Effector memory CD4-positive, alpha-beta T cell (primary cell): Measurements from ENCODE around the gene MBP.

Experiments used
- DNase-seq, 3 donors: peaks; one replicate each; pipeline ENCODE4 v3.0.0-alpha.2; 2020
- H3K27ac ChIP-seq: 2 replicates; pipeline ENCODE4 v1.7.0; 2013; ENCODE audit warnings: mild to moderate bottlenecking, low read length, moderate library complexity; ENCODE audit not compliant: insufficient read depth, poor library complexity, severe bottlenecking
- H3K27me3 ChIP-seq: replicated peaks from 2 replicates; pipeline ENCODE4 v1.7.0; 2013; ENCODE audit warnings: mild to moderate bottlenecking, low read length; ENCODE audit not compliant: insufficient read depth, control insufficient read depth, poor library complexity, severe bottlenecking
- H3K36me3 ChIP-seq: 2 replicates; pipeline ENCODE4 v1.7.0; 2013; ENCODE audit warnings: mild to moderate bottlenecking, low read length, moderate library complexity; ENCODE audit not compliant: control insufficient read depth, insufficient read depth
- H3K4me1 ChIP-seq: 2 replicates; pipeline ENCODE4 v1.7.0; 2013; ENCODE audit warnings: low read length, mild to moderate bottlenecking; ENCODE audit not compliant: control insufficient read depth, insufficient read depth, poor library complexity, severe bottlenecking
- H3K4me3 ChIP-seq: 2 replicates; pipeline ENCODE4 v1.7.0; 2013; ENCODE audit warnings: low read length, low read depth, mild to moderate bottlenecking; ENCODE audit not compliant: insufficient read depth, poor library complexity, severe bottlenecking
- H3K9me3 ChIP-seq: 2 replicates; pipeline ENCODE4 v1.7.0; 2013; ENCODE audit warnings: mild to moderate bottlenecking, low read length, moderate library complexity; ENCODE audit not compliant: control insufficient read depth

Gene MBP

GRCh38 chr18:77074431-77074830, 58.2 kb downstream of the MBP start:
- peaks cover 52% of the 10 kb centered on the region for H3K4me1 ChIP-seq
- H3K27ac ChIP-seq: peak overlapping the region; percentile 56
- H3K9me3 ChIP-seq: no peaks in the 10 kb centered on the region
- H3K36me3 ChIP-seq: no peaks in the 10 kb centered on the region
- no peak overlapping the region for H3K4me3 ChIP-seq
- H3K27me3 ChIP-seq: no peaks in the 10 kb centered on the region
- DNase-seq: no peak

GRCh38 chr18:77073336-77074093, 59.1 kb downstream of the MBP start:
- H3K4me1 ChIP-seq: peaks cover 62% of the 10 kb centered on the region
- H3K27ac ChIP-seq: peak overlapping the region; percentile 56
- DNase-seq: no peak

GRCh38 chr18:77072566-77072965, 60.0 kb downstream of the MBP start:
- H3K36me3 ChIP-seq: no peaks in the 10 kb centered on the region
- no peaks in the 10 kb centered on the region for H3K9me3 ChIP-seq
- peaks cover 71% of the 10 kb centered on the region for H3K4me1 ChIP-seq
- no peak overlapping the region for H3K4me3 ChIP-seq
- no peaks in the 10 kb centered on the region for H3K27me3 ChIP-seq
- H3K27ac ChIP-seq: peak overlapping the region; percentile 56
- DNase-seq: no peak

More at GRCh38 chr18:77073336-77074093, 59.1 kb downstream of the MBP start:
- Histone ChIP-seq H3K36me3 (no peaks in the 10 kb centered on the region), H3K27me3 (no peaks in the 10 kb centered on the region), H3K4me3 (no peak overlapping the region), H3K9me3 (no peaks in the 10 kb centered on the region)

DNA sequence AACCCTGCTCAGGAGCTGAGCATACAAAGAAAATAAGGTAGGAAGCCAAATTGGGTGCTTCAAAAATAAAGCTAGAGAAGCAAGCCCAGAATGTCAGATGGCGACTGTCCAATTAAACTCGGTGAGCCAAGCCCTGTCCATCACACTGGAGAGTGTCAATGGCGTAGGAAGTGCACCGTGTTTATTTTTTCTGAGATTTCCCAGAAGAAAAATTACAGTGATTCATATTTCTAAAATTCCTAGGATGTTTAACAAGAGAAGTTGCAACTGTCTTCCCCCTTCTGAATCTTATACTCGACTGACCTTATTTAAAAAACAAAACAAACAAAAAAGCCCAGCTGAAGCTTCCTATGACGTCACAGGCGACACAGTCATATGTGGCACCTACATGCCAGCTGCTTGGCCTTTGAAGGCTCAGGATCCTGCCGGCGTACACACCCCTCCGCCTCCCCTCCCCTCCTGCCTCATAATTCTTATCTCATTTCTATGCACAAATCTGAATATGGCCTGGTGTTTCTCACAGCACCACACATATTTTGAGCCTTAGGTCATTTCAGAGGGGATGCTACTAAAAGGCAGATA, 60.8 kb downstream of the MBP start:
- Histone ChIP-seq H3K4me1 (peaks cover 79% of the 10 kb centered on the region), H3K27me3 (no peaks in the 10 kb centered on the region), H3K27ac (peak overlapping the region; percentile 93), H3K4me3 (no peak overlapping the region), H3K36me3 (no peaks in the 10 kb centered on the region), H3K9me3 (no peaks in the 10 kb centered on the region)
- peak; percentile 63 to 70 (median 69) for DNase-seq

DNA sequence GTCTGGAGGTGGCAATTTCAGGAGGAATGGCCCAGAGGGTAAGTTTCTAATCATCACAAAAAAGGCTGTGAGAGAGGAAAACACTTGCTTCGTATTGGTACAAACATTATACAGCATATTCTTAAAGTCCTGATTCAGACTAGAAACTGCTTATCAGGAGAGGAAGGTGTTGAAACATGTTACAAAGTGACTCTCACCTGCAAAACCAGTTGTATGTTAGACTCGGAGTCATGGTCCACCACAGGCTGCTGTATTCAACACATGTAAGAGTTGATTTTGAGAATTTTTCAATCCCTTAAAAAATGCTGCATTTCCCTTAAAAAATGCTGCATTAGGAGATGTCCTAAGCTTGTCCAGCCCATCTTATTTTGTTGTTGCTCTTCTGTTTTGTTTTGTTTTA, 61.5 kb downstream of the MBP start:
- Histone ChIP-seq H3K4me1 (peaks cover 86% of the 10 kb centered on the region), H3K9me3 (no peaks in the 10 kb centered on the region), H3K27me3 (no peaks in the 10 kb centered on the region), H3K36me3 (no peaks in the 10 kb centered on the region), H3K27ac (peak overlapping the region; percentile 93), H3K4me3 (no peak overlapping the region)
- no peak for DNase-seq

DNA sequence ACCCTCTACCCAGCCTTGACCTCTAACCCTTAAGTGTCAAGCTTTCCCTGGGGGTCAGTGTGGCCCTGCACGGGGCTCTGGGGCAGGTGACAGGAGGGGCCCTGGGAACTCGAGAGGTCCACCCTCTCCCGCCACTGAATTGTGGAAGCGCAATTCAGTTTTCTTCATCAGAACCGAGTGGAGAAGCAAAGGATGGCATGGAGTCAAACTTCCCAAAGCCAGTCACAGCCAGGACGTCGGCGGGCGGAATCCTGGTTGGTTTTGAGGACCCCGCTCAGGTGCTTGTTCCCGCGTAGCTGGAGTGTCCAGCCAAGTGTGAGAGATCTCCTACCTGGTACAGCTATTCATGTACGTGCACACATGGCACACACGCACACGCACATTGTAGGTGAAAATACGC, 62.0 kb downstream of the MBP start:
- H3K4me3 ChIP-seq: no peak overlapping the region
- peaks cover 90% of the 10 kb centered on the region for H3K4me1 ChIP-seq
- H3K36me3 ChIP-seq: no peaks in the 10 kb centered on the region
- DNase-seq: no peak
- no peaks in the 10 kb centered on the region for H3K9me3 ChIP-seq
- no peaks in the 10 kb centered on the region for H3K27me3 ChIP-seq
- H3K27ac ChIP-seq: peak overlapping the region; percentile 93

DNA sequence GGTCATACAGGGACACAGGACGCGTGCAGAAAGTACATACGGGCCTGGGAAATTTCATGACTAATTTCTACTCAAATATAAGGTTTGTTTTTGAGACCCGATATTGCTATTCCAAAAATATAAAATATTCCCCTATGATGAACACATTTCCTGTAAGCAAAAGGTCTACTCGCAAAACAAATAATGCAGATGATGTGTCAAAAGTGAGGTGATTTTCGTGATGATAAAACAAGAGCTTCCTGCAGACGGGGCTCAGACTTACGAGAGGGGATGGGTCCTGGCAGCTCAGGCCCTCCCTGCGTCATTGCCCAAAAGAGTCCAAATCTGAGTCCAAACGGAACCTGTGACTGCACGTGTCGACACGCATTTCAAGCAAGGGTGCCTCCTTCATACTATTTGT, 62.7 kb downstream of the MBP start:
- H3K27me3 ChIP-seq: no peaks in the 10 kb centered on the region
- H3K4me1 ChIP-seq: peaks cover 94% of the 10 kb centered on the region
- H3K27ac ChIP-seq: peak overlapping the region; percentile 93
- H3K9me3 ChIP-seq: no peaks in the 10 kb centered on the region
- peak in 2 of 3 donors; percentile 36 to 66 for DNase-seq
- no peak overlapping the region for H3K4me3 ChIP-seq
- H3K36me3 ChIP-seq: peaks cover under 1% of the 10 kb centered on the region

DNA sequence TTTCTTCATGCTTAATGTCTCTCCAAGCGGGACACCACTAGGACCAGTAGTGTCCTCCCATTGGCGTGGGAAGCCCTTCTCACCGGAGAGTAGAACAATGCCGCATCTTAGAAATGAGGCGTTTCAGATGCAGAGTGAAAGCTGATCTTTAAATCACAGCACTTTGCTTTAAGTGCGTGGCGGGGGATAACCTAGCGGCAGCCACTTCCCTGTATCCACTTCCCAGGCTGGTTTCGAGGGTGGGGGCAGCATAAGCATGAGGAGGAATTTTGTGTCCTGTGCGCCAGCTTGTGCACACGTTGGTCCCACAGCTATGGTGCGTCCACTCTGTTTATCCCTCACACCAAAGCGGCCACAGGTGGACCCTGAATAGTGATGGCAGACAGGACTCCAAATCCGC, 63.1 kb downstream of the MBP start:
- H3K36me3 ChIP-seq: peaks cover 5% of the 10 kb centered on the region
- H3K9me3 ChIP-seq: no peaks in the 10 kb centered on the region
- H3K27me3 ChIP-seq: no peaks in the 10 kb centered on the region
- H3K4me3 ChIP-seq: no peak overlapping the region
- peak overlapping the region; percentile 93 for H3K27ac ChIP-seq
- no peak for DNase-seq
- H3K4me1 ChIP-seq: peaks cover 94% of the 10 kb centered on the region

DNA sequence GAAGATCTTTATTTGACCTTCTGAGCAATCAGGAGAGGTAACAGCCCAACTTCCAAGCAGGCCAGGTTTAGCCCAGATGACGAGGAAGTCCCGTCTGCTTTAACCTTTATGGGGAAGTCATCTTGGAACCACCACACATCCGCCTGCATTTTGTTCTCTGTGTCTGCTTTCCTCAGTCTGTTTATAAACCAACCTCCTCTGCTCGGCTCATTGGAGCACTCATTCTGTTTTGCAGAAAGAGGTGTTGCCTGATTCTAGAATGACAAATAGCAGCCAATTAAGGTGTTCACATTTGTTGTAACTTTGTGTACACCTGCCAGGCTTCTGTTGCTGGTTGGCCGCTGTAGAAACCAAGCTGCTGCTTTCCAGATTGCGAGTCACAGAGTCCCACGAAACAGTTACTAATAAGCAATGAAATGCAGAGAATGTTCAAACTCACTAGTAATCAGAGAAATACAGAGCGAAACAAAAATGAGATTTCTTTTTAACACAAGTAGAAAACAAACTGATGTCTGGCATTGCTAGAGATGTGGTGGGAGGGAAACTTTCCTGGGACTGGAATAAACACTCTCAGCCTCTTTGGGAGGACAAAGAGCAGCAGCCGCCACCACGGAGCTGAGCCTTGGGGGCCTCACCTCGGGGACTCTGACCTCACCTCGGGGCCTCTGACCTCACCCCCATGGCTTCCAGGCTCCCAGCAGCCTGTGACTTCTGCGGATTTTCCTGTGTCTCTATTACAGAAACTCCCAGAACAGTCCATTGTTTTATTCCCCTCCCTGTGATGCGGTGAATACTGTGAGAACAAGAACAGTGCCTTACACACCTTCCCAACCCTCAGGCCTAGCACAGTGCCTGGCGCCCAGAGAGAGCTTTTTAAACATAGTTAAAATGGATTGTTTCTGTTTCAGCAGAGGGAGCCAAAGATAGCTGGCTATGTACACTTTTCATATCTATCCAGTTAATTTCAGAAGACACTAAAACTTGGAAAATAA, 64.0 kb downstream of the MBP start:
- Histone ChIP-seq H3K27ac (peak overlapping the region; percentile 93), H3K27me3 (no peaks in the 10 kb centered on the region), H3K4me3 (no peak overlapping the region), H3K4me1 (peaks cover 95% of the 10 kb centered on the region), H3K36me3 (peaks cover 5% of the 10 kb centered on the region), H3K9me3 (no peaks in the 10 kb centered on the region)
- DNase-seq: peak in 2 of 3 donors; percentile 24 to 53
